ENCODE results near the gene UNC79. TPM values are rescaled to one million over a fixed set of nuclear protein-coding genes. Genes with fewer than 3 reads are reported as not detected.

The UNC79 gene
- total and polyA plus RNA-seq, 7 donors = 0.03 to 0.88 (median 0.44) TPM

DNA sequence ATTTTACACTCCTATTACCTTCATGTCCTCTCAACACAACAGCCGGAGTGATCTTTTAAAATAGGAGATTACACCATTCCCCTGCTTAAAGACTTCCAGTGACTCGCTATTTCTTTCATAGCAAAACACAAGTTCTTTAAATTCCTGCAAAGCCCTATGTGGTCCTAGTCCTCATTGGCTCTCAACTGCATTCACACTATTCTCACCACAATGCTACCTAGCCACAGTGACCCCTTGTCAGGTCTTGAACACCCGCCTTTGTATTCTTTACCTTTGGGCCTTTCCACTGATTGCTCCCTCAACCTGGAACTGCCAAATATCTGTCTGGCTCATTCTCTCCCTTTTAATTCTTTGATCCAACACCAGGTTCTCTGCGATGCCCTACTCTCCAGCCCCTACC, 197.3 kb downstream of the UNC79 start:
- Histone ChIP-seq H3K36me3 (ENCODE audit: insufficient read depth in 1 of 2, low read depth in 1 of 2) (no peaks in the 10 kb centered on the region), H3K27me3 (ENCODE audit: insufficient read depth in 3 of 3, low read length in 2 of 3) (no peaks in the 10 kb centered on the region), H3K4me1 (no peaks in the 10 kb centered on the region), H3K27ac (no peak overlapping the region), H3K4me3 (no peak overlapping the region), H3K9me3 (no peaks in the 10 kb centered on the region)
- ATAC-seq = no peak
- WGBS, 3 donors = 88 to 92% (median 90%) methylated on average over 4 of the region's 4 CpGs
- DNase-seq = no peak
- intact Hi-C loops (cut with DNase I) = no loop called here
- TF ChIP-seq, protein P1, sequence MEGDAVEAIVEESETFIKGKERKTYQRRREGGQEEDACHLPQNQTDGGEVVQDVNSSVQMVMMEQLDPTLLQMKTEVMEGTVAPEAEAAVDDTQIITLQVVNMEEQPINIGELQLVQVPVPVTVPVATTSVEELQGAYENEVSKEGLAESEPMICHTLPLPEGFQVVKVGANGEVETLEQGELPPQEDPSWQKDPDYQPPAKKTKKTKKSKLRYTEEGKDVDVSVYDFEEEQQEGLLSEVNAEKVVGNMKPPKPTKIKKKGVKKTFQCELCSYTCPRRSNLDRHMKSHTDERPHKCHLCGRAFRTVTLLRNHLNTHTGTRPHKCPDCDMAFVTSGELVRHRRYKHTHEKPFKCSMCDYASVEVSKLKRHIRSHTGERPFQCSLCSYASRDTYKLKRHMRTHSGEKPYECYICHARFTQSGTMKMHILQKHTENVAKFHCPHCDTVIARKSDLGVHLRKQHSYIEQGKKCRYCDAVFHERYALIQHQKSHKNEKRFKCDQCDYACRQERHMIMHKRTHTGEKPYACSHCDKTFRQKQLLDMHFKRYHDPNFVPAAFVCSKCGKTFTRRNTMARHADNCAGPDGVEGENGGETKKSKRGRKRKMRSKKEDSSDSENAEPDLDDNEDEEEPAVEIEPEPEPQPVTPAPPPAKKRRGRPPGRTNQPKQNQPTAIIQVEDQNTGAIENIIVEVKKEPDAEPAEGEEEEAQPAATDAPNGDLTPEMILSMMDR (IDR thresholded peaks at IDR 0.05) = no peak

DNA sequence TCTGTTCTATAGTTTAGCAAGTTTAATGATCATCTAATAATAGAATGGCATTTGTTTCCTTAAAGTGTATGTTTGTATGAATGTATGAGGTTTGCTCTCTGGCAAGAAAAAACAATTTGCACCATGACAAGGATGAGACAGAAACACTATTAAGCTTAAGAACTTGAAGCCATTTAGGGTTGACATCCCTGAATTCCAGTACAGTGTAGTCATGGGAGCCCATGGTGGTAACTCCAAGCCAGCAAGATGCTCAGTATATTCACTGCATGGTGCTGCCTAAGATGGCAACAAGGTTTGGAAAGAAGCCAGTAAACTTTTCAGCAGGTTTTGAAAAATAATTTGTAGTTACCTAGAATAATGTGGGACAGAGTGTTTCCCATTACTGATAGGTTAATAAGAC, 198.9 kb downstream of the UNC79 start:
- TF ChIP-seq, protein P1 (IDR thresholded peaks at IDR 0.05) = no peak
- no peak for ATAC-seq
- Histone ChIP-seq H3K27me3 (ENCODE audit: insufficient read depth in 3 of 3, low read length in 2 of 3) (no peaks in the 10 kb centered on the region), H3K9me3 (no peaks in the 10 kb centered on the region), H3K4me1 (no peaks in the 10 kb centered on the region), H3K4me3 (no peak overlapping the region), H3K36me3 (ENCODE audit: insufficient read depth in 1 of 2, low read depth in 1 of 2) (no peaks in the 10 kb centered on the region), H3K27ac (no peak overlapping the region)
- intact Hi-C loops (cut with DNase I) = no loop called here
- no peak for DNase-seq

DNA sequence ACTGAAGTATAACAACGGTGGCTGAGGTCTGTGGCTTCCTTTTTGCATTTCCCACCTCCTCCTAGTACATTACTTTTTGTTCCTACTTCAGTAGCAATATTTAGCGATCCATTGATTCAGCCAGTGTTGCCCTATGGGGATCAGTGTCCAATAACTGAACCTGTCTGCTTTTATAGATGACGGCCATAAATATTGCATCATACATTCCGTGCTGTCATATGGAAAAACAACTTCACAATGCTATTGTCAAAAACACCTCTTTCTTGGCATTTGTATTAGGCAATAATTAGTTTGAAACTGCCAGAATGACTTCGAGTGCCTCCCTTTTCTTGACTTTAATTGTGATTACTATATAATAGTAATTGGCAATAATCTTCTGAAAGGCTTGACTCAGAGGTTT, 208.1 kb downstream of the UNC79 start:
- DNase-seq (no peak), ATAC-seq (no peak)
- Histone ChIP-seq H3K27me3 (ENCODE audit: insufficient read depth in 3 of 3, low read length in 2 of 3) (no peaks in the 10 kb centered on the region), H3K4me1 (no peaks in the 10 kb centered on the region), H3K36me3 (ENCODE audit: insufficient read depth in 1 of 2, low read depth in 1 of 2) (no peaks in the 10 kb centered on the region), H3K9me3 (no peaks in the 10 kb centered on the region), H3K4me3 (no peak overlapping the region), H3K27ac (no peak overlapping the region)
- TF ChIP-seq, protein P1 (IDR thresholded peaks at IDR 0.05) = no peak
- 76 to 81% (median 79%) methylated on average over 5 of the region's 5 CpGs for WGBS, 3 donors
- intact Hi-C loops (cut with DNase I) = no loop called here

DNA sequence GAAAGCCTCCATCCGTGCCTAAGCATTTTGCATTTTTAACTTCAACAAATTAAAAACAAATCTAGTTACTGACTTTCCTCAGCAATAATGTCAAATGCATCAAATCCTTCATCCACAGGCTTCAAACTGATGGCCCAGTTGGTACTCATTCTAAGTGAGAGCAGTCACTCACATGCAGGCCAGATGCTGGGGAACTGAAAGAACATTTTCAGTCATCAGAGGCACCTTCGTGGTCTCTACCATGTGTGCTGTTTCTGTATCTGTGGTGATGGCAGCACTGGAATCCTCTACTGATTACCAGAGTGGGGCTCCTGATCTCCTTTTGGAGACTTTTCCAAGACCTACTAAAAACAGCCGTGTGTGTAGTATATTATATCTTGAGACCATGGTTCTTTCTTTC, 212.4 kb downstream of the UNC79 start:
- ATAC-seq (no peak), DNase-seq (no peak)
- no peaks in the 10 kb centered on the region for H3K27me3 ChIP-seq (ENCODE audit: insufficient read depth in 3 of 3, low read length in 2 of 3)
- H3K36me3 ChIP-seq (ENCODE audit: insufficient read depth in 1 of 2, low read depth in 1 of 2) = no peaks in the 10 kb centered on the region
- H3K27ac ChIP-seq = no peak overlapping the region
- H3K9me3 ChIP-seq = no peaks in the 10 kb centered on the region
- intact Hi-C loops (cut with DNase I) = no loop called here
- TF ChIP-seq, protein P1 (IDR thresholded peaks at IDR 0.05) = no peak
- 56 to 73% (median 73%) methylated on average over 3 of the region's 3 CpGs for WGBS, 3 donors
- H3K4me1 ChIP-seq = no peaks in the 10 kb centered on the region
- H3K4me3 ChIP-seq = no peak overlapping the region

DNA sequence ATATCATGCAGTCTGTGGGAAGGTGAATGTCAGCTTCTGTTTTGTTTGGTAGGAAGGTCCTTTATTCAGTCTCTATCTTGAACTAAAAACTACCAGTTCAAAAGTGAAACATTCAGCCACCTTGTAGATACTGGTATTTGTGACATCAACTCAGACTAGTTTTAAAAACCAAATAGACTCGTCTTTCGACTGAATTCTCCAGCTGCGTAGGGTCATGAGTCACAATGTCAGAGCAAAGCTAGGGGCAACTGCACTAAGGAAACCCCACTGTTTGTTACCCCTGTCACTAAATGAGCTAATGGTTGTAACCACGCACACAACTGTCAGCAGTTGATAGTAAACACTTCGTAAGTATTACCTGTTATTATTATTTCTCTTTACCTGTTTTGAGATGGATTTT, 212.9 kb downstream of the UNC79 start:
- ATAC-seq (no peak), DNase-seq (no peak)
- H3K27ac ChIP-seq = no peak overlapping the region
- TF ChIP-seq, protein P1 (IDR thresholded peaks at IDR 0.05) = no peak
- 90 to 92% (median 90%) methylated on average over 5 of the region's 5 CpGs for WGBS, 3 donors
- intact Hi-C loops (cut with DNase I) = no loop called here
- H3K4me3 ChIP-seq = no peak overlapping the region
- H3K9me3 ChIP-seq = no peaks in the 10 kb centered on the region
- H3K4me1 ChIP-seq = no peaks in the 10 kb centered on the region
- H3K27me3 ChIP-seq (ENCODE audit: insufficient read depth in 3 of 3, low read length in 2 of 3) = no peaks in the 10 kb centered on the region
- H3K36me3 ChIP-seq (ENCODE audit: insufficient read depth in 1 of 2, low read depth in 1 of 2) = no peaks in the 10 kb centered on the region
